Measurements from ENCODE around the gene FAF1.

Gene FAF1

DNA sequence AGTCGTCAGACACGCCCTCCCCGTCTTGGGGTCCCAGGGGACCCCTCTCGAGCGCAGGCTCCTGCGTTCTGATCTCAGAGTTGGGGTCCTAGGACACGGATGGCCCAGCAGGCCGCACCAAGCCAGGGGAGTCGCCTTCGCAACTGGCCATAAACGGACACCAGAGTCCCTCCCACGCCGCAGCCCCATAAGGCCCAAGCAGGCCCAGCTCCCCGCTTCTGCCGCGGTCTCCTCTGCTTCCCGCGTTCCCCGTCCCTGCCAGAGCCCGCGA lies 537.5 kb downstream of the FAF1 start:
- no peak for DNase-seq

DNA sequence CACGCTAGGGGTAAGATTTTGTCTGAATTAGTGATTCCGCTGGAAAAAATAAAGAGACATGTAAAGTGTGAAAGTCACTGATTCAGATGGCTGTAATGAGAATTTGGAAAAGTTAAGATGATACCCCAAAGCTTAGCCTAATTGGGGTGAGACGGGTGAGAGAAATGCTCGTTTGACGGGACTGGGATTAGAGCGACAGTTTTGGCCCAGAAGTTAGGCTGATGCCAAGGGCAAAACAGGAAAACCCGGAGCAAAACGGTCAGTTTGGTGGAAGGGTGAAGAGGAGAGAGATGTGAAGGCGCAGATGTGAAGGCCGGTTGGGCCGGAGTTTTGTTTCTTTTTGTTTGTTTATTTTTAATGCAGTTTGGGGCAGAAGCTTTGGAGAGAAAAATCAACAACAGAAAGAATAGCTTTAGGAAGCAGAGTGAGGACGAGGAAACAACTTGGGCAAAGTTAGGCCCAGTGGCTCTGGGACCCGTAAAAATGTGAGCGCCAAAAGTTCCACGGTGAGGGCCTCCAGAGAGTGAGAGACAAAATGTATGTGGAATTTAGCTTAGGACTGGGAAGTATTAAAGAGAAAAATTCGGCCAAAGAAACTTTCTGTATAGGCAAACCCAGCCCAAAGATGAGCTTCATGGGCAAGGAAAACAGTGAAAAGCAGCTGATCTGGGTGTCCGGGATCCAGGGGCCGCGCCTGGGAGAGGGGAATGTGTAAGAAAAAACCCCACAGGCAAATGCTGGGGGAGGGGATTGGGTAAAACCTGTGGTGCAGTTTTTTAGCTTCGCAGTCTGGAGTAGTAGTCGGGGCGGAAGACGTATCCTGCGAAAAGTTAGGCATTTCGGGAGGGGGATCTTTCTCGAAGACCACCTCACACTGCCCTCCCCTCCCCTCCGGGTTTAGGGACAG lies 538.0 kb downstream of the FAF1 start:
- DNase-seq: no peak

DNA sequence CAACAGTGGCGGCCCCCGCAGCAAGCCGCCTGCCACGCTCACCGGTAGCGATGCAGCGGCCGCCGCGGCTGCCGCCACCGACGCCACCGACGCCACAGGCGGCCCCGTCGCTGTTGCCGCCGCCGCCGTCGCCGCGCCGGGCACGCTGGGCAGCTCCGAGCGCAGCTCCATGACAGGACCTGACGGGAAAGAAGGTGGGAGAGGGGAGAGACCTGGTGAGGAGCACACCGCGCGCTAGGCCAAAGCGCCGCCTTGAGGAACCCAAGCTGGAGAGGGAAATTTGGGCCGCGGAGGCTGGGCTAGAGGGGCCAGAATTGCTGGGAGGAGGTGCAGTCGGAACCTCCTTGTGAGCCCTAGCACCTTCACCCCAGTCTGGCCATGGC lies 538.7 kb downstream of the FAF1 start:
- no peak for DNase-seq

DNA sequence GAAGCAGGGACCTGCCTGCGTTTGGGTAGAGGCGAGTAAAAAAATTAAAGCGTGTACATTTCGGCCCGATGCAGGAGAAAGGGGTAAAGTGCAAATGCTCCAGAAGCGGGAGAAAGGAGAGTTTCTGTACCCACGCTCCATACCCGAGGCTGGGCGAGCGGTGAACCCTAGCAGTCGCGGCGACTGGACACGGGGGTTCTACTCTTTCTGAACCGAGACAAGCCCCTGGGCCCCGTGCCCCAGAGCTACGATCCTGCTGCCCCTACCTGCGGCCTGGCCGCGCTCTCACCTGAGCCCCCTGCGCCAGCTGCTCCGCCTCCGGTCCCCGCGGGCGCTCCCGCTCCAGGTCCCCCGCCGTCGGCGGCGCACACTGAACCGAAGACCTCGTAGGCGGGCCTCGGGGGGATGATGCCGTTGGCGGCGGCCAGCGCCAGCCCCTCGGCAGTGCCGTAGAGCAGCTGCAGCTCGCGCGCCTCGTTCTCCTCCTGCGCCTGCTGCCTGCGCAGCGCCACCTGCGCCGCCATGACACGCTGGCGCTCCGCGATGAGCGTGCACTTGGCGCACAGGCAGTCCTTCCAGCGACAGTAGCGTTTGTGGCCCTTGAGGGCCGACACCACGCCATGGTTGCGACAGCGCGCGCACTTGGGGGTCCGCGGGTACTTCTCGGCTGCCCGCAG lies 539.2 kb downstream of the FAF1 start:
- no peak for DNase-seq

DNA sequence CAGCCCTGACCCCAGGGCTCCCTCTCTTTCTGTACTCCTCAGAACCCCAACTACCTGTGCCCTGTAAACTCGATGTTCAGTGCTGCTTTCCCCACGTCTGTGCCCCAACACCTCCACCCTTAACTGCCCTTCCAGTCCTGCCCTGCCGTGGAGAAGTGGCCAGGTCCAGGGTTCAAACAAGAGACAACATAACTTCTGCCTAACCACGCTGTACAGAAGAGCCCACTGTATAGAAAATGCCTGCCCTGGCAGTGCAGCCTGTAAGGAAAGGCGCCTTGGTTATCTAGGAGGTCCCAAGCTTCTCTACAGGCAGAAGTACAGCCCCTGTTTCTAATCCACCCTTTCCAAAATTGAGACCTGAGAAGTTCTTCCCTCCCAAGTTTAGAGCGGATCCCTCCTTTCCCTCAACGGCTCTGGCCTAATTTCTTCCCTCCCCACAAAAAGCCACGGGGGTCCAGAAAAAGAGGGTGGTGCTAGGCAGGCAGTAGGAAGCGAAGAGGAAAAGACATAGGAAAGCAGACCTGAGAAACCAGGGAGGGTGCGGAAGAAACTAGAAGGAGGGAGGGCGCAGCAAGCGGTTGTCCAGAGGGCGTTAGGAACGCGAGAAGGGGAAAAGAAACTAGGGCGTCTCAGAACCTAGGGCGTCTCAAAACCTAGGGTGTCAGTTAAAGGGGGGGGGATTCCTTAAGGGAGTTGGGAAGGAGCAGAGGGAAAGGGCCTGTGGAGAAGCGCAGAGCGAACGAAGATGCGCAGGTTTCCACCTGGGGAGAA lies 540.0 kb downstream of the FAF1 start:
- DNase-seq: no peak

DNA sequence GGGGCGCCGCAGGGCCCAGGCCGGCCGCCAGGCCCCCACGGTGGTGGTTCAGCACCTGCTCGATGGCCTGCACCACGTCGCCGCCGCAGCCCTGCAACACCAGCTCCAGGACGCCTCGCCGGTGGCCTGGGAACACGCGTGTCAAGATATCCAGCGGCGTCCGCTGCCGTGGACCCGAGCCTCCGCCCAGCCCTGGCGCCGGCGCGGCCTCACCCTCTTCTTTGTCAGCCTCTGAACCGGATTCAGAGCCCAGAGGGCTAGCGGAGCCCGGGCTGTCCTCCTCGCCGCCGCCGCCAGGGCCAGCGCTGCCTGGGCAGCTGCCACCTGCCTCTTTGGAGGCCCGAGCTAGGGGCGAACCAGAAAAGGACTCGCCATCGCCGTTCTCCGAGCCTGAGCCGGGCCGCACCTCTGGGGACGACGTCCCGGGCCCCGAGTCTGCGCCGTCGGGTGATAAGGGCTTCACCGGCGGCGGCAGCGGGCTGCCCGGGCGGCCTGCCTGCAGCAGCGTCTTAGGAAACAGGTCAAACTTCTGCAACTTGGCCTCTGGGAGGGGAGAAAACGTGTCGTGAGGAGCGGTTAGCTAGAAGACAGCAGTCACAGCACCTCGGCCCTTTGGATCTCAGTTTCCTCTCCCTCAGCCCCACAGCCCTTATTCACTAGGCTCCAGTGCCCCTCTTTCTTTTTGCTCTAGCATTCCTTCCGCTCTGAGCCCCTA lies 540.7 kb downstream of the FAF1 start:
- no peak for DNase-seq

DNA sequence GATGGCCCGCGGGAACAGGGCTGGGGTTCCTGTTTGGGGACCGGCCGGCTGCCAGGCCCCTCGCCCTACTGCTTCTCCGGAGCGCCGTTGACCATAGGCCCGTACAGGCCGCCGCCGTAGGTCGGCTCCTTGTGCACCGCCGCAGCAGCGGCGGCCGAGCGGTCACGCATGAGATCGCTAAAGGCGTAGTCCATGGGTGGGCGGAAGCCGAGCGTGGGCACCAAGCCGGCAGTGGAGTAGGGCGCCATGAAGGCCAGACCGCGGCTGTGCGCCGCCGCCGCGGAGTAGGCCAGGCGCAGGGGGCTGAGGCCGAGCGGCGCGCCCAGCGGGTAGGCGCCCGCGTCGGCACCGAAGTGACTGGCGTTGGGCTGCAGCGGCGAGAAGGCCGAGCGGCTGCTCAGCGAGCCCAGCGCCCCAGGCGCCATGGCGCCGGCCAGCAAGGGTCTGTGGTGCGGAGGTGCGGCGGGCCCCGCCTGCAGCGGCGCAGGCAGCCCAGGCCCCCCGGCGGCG lies 541.4 kb downstream of the FAF1 start:
- no peak for DNase-seq

DNA sequence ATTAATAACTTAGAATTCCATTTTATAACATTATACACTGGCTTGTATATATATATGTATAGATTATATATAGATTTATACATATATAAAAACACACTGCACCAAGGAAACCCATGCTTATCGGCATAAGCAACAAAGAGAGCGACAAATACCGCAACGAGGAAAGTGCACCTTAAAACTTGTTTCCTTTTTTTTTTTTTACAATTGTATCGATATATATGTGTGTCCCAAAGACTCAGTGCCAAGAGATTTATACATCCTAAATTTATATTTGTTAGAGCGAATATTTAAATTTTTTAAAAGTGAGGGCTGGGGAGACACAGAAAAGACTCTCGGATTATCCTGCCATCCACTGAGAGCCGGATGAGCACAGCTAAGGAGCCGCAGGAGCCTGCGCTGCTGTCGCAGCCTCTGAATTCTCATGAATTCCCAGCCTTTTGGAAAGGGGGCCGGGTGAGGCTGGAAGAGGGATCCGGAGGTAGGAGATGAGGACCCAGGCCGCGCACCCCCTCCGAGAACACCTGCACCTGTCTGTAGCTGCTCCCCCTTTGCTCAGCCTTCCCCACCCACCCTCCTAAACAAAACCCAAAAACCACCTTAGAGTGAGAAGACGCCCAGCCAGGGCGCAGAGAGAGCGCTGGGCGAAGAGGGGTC lies 542.0 kb downstream of the FAF1 start:
- no peak for DNase-seq

DNA sequence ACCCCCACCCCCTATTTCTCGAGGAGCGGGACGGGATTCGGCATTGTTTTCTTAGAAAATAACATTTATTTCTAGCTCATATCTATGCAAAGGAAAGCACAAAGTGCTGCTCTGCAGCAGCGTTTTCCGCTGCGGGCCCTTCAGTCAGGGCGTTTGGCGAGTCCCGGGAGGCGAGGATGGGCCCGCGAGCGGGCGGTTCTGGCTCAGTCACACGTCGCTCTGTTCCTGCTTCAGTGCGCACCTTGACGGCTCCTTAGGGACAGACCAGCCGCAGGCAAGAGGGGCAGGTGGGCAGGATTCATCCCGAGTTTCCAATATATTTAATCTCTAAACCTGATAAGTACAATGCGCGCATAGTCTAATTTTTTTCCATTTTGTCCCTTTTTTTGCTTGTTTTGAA lies 542.6 kb downstream of the FAF1 start:
- DNase-seq: no peak

DNA sequence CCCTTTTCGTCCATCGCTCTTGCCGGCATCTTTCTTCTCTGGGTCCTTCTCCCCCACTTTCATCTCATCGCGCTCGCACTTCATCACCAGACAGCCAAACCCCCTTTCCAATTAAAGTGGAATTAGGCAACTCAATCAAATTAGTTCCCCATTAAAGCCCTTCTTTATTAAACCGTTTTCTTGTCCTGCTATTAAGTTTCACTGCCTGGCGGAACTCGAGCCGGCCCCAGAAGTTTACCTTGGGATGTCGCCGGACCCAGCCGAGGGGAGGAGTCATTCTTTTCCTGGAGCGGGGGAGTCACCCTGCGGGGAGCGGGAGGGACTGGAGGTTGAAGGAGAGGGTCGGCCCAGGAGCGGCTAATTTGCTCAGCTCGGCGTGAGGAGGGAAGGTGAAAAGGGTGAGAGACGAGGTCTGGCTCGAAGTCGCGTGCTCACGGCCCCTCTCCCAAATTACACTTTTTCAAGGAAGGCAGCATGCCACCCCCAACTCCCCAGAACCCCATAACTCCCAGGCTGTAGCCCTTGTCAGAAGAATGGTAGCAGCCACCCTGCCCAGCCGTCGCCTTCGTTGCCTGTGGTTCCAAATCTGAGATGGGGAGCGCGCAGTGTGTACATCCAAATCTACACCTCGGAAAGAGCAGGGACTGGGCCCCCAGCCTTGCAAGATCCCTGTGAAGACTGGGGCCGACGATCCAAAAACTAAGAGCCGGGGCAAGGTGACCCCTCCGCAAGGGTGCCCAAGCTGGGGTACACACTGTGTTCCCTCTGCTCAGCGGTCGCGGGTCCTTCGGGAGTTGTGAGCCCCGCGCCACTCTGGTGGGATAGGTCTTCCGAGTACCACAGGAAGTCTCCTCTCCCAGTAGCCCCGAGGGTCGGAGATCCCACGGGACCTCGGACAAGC lies 543.3 kb downstream of the FAF1 start:
- no peak for DNase-seq

DNA sequence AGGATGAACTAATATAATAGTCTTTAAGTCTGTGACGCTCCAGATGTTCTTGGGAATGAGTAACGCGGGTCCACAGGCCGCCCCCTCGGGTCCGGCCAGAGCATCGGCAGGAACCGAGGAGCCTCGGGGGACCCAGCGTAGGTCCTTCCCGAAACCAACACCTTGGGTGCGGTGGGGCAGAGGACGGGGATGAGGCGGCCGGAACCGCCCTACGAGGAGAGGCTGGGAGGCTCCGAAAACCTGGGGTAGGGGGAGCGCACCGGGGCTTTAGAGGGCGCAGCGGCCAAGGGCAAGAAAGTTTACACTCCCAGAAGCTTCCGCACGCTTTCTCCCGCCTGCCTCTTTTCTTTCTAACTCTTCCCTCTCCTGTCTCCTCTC lies 543.9 kb downstream of the FAF1 start:
- no peak for DNase-seq

DNA sequence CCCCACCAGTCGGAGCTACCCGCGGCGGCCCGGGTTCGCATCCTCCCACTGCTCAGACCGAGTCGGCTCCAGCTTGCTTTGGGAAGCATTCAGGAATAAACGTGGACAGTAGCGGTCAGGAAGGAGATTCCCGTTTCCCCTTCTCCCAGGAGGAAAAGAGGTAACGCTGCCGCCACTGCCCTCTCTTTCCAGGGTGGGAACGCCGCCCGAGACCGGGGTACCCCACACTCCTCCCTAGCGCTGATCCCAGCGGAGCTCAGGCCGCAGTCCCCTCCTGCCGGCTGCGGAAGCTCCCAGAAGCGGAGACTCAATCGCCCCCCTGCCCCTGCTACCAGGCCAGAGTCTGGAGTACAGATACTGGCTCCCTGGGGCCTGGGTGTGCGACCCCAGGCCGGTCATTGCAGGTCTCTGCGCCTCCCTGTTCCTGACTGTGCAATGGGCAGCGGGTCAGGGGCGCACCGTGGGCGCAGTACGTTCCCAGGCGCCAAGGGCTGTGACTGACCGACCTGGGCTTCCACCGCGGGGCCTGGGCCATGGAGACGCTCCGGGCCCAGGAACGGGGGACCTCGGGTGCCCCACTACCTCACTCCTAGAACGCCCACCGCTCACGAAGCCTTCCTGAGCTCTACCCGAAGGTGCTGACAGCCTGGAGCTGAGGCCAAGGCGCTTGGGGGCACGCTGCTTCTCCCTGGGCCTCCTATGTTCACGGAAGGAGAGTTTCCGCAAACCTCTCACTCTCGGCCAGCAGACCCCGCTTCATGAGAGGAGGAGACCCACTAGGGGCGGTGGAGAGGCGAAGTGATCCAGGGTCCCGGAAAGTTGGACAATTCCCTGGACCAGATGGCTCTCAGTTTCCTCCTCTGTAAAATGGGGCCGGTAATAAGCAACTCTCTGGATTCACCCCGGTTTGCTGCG lies 544.6 kb downstream of the FAF1 start:
- no peak for DNase-seq

DNA sequence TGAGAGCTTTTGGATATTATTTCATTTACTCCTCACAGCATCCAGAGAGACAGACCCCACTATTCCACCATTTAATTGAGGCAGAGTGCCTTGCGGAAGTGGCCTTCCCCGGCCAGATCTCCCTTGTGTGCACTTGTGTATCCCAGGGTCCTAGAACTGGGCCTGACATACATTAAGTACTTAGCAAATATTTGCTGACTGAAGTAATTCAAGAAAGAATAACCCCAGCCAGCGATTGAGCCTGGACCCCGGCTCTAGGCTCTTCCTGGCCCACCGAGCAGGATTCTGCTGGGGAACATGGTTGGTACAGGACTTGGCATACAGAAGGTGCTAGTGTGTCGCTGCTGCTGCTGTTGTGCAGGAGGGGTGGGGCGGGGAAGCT lies 545.2 kb downstream of the FAF1 start:
- no peak for DNase-seq

DNA sequence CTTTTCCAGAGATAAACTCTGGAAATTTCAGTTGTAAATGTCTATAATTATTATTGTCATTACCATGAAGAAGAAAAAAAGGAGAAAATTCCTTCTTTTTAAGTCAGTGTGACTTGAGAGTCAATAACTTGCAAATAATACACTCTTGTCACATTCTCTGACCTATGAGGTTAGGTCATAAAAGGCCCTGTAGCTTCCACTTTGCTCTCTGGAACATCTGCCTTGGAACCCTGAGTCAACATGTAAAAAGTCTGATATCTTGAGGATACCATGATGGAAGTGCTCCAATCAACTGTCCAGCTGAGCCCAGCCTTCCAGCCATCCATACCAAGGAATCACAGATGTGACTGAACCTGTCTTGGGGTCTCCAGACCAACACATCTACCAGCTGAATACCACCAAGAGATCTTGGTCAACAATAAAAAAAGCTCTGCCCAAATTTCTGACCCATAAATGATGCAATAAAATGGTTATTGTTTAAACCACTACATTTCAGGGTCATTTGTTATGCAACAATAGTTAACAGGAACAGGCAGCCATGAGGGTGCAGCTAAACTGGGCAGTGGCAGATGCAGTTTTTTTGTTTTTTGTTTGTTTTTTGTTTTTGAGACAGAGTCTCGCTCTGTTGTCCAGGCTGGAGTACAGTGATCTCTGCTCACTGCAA lies 547.1 kb downstream of the FAF1 start:
- DNase-seq: no peak

DNA sequence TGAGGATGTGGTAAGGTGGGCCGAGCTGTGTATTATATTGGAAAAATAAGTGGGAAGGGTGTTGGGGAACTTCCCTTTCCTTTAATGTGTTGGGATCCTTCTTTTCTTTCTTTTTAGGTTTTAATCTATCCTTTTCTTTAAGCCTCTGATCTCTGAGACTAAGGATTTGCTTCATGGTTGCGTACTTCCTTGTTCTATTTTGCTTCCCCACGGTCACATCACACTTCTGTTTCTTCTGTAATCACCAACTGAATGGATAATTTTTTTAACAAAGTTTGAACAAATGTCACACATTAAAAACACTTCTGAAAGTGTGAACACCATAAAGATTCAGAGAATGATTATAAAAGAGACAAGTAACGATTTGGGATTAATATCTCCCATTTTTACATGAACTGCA lies 554.3 kb downstream of the FAF1 start:
- no peak for DNase-seq

DNA sequence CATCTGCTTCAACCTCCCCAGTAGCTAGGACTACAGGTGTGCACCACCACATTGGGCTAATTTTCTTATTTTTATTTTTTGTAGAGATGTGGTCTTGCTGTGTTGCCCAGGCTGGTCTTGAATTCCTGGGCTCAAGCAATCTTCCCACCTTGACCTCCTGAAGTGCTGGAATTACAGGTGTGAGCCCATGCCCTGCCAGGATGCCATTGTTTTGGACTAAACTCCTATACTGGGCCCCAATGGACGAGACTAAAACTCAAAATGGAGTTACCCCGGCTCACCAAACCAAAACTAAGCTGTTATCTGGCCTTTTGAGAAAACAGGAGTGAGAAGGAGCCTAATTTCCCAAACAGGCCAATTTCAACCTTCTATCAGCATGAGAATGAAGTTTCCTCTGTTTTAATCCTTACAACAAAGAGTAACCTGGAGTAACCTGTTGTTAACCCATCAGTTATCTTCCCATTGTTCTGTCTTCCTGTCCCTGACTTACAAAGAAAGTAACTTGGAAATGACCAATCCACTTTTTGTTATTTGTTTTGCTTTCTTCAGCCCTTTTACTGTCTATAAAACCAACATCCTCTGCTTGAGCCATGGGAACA lies 566.4 kb downstream of the FAF1 start:
- no peak for DNase-seq
